ENCODE measurements around the gene SERPINA10. TPM values are rescaled to one million over a fixed set of nuclear protein-coding genes. Genes with fewer than 3 reads are reported as not detected.

SERPINA10 gene
- total RNA-seq, 1 donor from 2014 or later: not detected

GRCh38 chr14:94330432-94330831, 37.4 kb upstream of the SERPINA10 start:
- no peak overlapping the region for H3K4me3 ChIP-seq (ENCODE audit: low read depth, low read length)
- no peak for DNase-seq (ENCODE audit: low read depth)
- H3K36me3 ChIP-seq (ENCODE audit: control insufficient read depth, insufficient read depth, low read length): no peaks in the 10 kb centered on the region
- no peaks in the 10 kb centered on the region for H3K27me3 ChIP-seq (ENCODE audit: control insufficient read depth, insufficient read depth, low read length)
- TF ChIP-seq CTCF (IDR thresholded peaks at IDR 0.05; ENCODE audit: insufficient read depth, low read length, severe bottlenecking): no peak
- FAIRE-seq: no peak

GRCh38 chr14:94329857-94330256, 36.8 kb upstream of the SERPINA10 start:
- no peak for FAIRE-seq
- no peak overlapping the region for H3K4me3 ChIP-seq (ENCODE audit: low read depth, low read length)
- no peaks in the 10 kb centered on the region for H3K36me3 ChIP-seq (ENCODE audit: control insufficient read depth, insufficient read depth, low read length)
- H3K27me3 ChIP-seq (ENCODE audit: control insufficient read depth, insufficient read depth, low read length): no peaks in the 10 kb centered on the region
- DNase-seq (ENCODE audit: low read depth): no peak
- no peak for TF ChIP-seq CTCF (IDR thresholded peaks at IDR 0.05; ENCODE audit: insufficient read depth, low read length, severe bottlenecking)

- DNase-seq (ENCODE audit: low read depth) (no peak), FAIRE-seq (no peak)
- H3K27me3 ChIP-seq (ENCODE audit: control insufficient read depth, insufficient read depth, low read length): no peaks in the 10 kb centered on the region
- no peak overlapping the region for H3K4me3 ChIP-seq (ENCODE audit: low read depth, low read length)
- TF ChIP-seq CTCF (IDR thresholded peaks at IDR 0.05; ENCODE audit: insufficient read depth, low read length, severe bottlenecking): no peak
- H3K36me3 ChIP-seq (ENCODE audit: control insufficient read depth, insufficient read depth, low read length): no peaks in the 10 kb centered on the region
These were observed 35.1 kb upstream of the SERPINA10 start for GRCh38 chr14:94328196-94328595.

GRCh38 chr14:94322648-94323570, 29.8 kb upstream of the SERPINA10 start, which contains the start of gene SERPINA6:
SERPINA6 (minus strand) TSS chr14:94323336; CDS start chr14:94314648, 8,688 bp downstream.
- no peak for TF ChIP-seq CTCF (IDR thresholded peaks at IDR 0.05; ENCODE audit: insufficient read depth, low read length, severe bottlenecking)
- Histone ChIP-seq H3K36me3 (ENCODE audit: control insufficient read depth, insufficient read depth, low read length) (no peaks in the 10 kb centered on the region), H3K27me3 (ENCODE audit: control insufficient read depth, insufficient read depth, low read length) (no peaks in the 10 kb centered on the region), H3K4me3 (ENCODE audit: low read depth, low read length) (no peak within 1 kb of the TSS)
- DNase-seq (ENCODE audit: low read depth) (no peak), FAIRE-seq (peak; percentile 7)

GRCh38 chr14:94321421-94322271, 28.6 kb upstream of the SERPINA10 start:
- no peak for DNase-seq (ENCODE audit: low read depth)
- TF ChIP-seq CTCF (IDR thresholded peaks at IDR 0.05; ENCODE audit: insufficient read depth, low read length, severe bottlenecking): no peak
- no peak for FAIRE-seq
- Histone ChIP-seq H3K36me3 (ENCODE audit: control insufficient read depth, insufficient read depth, low read length) (no peaks in the 10 kb centered on the region), H3K4me3 (ENCODE audit: low read depth, low read length) (no peak overlapping the region), H3K27me3 (ENCODE audit: control insufficient read depth, insufficient read depth, low read length) (no peaks in the 10 kb centered on the region)

All from bronchial epithelial cell (primary cell).